Astrocyte of the cerebellum (primary cell): ENCODE measurements around the gene CNTN5.

ENCODE experiments used
- DNase-seq: peaks from one replicate; pipeline ENCODE4 v3.0.0-alpha.2; 2011; ENCODE audit warnings: low read depth
- H3K4me3 ChIP-seq: 2 replicates; pipeline ENCODE4 v1.5.1; 2011; ENCODE audit warnings: mild to moderate bottlenecking, low read depth, low read length, moderate library complexity
- in situ Hi-C: cut with HindIII; loops from 2 replicates; pipeline ENCODE4 v1.10.0; 2017; ENCODE audit warnings: low sequenced_read_pairs
- TF ChIP-seq, protein P1 (sequence below): IDR thresholded peaks from 2 replicates; pipeline ENCODE4 v1.5.1; 2012; ENCODE audit warnings: low read length, low read depth, moderate library complexity, mild to moderate bottlenecking; ENCODE audit errors: missing control alignments

CNTN5 gene

GRCh38 chr11:99568808-99569207, 548.1 kb downstream of the CNTN5 start:
- DNase-seq, result no peak
- in situ Hi-C loops, result no loop called here
- no peak overlapping the region for H3K4me3 ChIP-seq
- TF ChIP-seq, protein P1, sequence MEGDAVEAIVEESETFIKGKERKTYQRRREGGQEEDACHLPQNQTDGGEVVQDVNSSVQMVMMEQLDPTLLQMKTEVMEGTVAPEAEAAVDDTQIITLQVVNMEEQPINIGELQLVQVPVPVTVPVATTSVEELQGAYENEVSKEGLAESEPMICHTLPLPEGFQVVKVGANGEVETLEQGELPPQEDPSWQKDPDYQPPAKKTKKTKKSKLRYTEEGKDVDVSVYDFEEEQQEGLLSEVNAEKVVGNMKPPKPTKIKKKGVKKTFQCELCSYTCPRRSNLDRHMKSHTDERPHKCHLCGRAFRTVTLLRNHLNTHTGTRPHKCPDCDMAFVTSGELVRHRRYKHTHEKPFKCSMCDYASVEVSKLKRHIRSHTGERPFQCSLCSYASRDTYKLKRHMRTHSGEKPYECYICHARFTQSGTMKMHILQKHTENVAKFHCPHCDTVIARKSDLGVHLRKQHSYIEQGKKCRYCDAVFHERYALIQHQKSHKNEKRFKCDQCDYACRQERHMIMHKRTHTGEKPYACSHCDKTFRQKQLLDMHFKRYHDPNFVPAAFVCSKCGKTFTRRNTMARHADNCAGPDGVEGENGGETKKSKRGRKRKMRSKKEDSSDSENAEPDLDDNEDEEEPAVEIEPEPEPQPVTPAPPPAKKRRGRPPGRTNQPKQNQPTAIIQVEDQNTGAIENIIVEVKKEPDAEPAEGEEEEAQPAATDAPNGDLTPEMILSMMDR, result no peak

GRCh38 chr11:99571094-99571493, 550.3 kb downstream of the CNTN5 start:
- no peak overlapping the region for H3K4me3 ChIP-seq
- DNase-seq, result no peak
- TF ChIP-seq, protein P1, result no peak
- in situ Hi-C loops, result no loop called here

DNA sequence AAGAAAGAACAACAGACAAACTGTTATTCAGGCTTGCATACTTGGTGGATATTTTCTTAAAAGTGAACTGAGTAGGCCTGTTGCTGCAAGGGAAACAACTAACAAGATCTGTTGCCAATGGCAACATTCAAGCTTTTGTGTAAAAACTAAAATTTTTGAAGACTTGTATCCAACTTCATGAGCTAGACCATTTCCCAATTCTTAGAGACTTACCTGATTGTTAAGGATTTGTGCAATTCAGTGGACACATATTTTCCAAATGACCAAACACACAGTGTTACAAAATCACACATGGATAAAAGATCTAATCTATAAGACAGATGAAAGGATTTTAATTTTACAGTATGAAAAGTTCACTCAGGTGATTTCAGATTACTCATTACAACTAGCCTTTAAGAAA, 564.1 kb downstream of the CNTN5 start:
- DNase-seq, result no peak
- H3K4me3 ChIP-seq, result no peak overlapping the region
- TF ChIP-seq, protein P1, result no peak
- in situ Hi-C loops, result no loop called here

DNA sequence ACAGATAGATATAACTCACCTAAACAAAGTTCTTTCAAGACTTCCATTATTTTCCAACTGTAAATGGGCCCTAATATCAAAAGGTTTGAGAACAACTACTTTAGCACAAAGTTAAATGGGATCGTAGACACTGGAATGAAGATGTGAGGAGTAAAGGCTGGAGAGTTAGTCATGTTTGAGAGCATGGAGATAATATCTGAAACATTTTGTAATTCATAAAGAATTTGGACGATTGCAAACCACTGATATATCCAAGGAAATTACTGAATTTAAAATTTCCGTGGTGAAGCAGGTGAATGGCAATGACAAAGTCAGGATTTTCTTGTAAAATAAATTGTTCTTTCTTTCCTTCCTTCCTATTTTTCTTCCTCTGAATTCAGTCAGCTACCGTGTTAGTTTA, 564.9 kb downstream of the CNTN5 start:
- TF ChIP-seq, protein P1, result no peak
- in situ Hi-C loops, result no loop called here
- H3K4me3 ChIP-seq, result no peak overlapping the region
- no peak for DNase-seq

GRCh38 chr11:99589771-99590170, 569.0 kb downstream of the CNTN5 start:
- TF ChIP-seq, protein P1, result no peak
- H3K4me3 ChIP-seq, result no peak overlapping the region
- no peak for DNase-seq
- in situ Hi-C loops, result no loop called here

DNA sequence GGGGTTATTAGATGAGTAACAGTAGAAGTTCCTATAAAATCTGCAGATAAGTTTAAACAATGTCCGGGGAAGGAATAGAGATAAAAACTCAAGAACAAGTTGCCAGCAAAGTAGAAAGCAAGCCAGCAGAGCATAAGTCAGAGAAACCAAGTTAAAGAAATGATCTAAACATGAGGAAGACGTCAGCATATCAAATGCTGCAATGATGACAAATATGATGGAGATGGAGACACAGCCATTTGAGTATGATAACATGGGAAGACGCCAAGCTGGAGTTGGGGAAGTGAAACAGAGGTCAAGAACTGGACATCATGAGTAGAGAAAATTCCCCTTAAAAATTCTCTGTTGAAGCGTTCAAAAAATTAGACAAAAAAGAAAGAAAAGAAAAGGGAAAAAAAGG, 571.5 kb downstream of the CNTN5 start:
- H3K4me3 ChIP-seq, result no peak overlapping the region
- no peak for DNase-seq
- in situ Hi-C loops, result no loop called here
- TF ChIP-seq, protein P1, result no peak

DNA sequence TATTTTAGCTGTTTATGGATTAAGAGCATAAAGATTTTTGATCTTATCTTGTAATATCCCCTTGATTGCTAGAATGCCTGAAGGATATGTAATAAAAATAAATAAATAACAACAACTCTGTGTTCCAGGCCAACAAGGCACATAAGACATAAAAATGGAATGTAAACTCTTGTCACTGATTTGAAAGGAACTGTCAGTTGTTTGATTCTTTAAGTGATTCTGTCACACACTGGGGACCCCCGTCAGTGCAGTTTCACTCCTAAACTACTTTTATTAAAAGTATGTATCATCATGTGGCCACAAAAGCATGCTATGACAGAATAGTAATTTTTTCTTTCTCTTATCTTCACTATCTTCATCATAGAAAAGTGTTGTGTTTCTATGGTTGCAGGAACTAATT, 572.4 kb downstream of the CNTN5 start:
- in situ Hi-C loops, result no loop called here
- H3K4me3 ChIP-seq, result no peak overlapping the region
- TF ChIP-seq, protein P1, result no peak
- no peak for DNase-seq
